GM18517 (cell line): ENCODE data around the gene MEX3D.
"Not testable (repeated sequence)": the region's sequence is repeated elsewhere in the genome, so short reads cannot be mapped to it uniquely, and the experiment has no call there.

Experiments used
- ATAC-seq: cut with Tn5 transposase; IDR thresholded peaks from one replicate; pipeline ENCODE4 v1.9.1; 2021; ENCODE audit warnings: mild to moderate bottlenecking, moderate library complexity; ENCODE audit not compliant: unreplicated experiment

MEX3D gene

DNA sequence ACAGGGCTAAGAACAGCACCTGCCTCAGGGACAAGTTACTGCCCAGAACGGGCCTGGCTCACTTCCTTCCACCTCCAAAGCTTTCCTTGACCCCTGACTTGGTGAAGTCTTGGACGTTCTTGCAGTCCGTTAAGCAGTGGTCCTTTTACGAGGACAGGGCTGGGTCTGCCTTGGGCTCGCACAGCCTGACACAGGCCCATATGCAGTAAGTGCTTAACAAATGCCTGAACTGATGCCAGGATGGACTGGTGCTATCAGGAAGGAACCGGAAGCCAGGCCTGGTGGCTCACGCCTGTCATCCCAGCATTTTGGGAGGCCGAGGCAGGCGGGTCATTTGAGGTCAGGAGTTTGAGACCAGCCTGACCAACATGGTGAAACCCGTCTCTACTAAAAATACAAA is 46.1 kb downstream of the MEX3D start:
- ATAC-seq = no peak

DNA sequence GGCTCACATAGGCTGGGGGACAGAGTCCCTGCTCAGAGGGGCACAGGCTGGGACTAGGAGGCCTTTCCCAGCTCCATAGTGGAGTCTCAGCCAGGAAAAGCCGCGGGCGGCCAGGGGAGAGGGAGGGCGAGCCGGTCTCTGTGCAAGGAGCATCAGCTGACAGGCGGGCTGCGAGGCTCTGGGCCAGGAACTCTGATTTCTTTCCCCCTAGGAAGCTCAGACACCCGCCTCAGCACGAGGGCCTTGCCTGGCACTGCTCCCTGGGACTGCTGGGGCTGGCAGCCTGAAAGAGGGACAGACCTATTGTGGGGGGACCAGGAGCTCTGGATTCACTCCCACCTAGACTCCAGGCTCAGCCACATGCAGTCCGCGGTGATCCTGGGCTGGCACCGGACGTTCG is 46.5 kb downstream of the MEX3D start:
- no peak for ATAC-seq

DNA sequence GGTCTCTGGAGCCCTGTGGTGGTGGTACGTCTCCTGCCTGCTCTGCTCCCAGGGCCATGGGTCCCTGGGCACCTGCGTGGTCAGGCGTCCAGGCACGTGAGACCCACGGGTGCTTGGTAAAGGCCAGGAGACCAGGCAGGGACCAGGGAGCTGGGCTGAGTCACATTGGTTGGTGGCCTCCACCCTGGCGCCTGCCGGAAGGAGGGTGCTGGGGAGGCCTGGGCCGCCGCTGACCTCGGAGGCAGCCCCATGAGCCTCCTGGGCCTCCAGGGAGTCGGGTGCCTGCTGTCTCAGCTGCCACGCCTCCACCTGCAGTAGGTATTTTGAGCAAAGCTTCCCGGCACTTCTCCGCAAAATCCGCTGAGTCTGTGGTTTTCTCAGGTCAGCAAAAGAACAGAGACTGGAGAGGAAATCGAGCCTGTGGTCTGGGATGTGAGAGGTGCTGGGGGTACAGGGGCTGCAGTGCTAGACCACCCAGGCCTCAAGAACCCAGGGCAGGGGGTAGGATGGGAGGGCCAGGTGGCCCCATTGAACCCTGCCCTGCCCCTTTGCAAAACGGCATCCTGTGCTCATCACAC is 47.8 kb downstream of the MEX3D start:
- no peak for ATAC-seq

DNA sequence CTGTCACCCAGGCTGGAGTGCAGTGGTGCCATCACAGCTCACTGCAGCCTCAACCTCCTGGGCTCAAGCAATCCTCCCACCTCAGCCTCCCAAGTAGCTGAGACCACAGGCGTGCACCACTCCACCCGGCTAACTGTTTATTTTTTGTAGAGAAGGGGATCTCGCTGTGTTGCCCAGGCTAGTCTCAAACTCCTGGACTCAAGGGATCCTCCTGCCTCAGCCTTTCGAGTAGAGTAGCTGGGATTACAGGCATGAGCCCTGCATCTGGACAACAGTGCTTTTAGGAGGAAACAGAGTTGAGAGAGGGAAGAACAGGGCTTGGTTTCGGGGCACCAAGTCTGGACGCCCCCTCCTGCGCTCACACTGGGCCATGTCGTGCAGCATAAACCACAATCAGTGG is 48.3 kb downstream of the MEX3D start:
- ATAC-seq = not testable (repeated sequence)

DNA sequence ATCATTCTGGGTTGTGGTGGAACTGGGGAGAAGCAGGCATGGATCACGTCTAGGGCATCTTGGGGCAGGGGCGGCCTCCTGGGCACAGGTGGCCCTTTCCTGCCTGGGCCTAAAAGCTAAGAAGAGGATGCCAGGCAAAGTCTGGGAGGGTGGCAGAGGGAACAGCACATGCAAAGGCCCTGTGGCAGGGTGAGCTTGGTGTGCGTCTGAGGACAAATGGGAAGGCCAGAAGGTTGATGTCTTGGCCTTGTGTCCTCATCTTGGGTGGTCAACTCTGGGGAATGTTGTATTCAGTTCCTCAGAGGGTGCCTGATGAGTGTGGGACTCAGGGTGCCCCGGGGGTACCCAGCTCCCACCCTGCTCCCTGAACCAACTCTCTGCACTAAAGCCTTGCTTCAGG is 49.7 kb downstream of the MEX3D start:
- ATAC-seq = no peak

DNA sequence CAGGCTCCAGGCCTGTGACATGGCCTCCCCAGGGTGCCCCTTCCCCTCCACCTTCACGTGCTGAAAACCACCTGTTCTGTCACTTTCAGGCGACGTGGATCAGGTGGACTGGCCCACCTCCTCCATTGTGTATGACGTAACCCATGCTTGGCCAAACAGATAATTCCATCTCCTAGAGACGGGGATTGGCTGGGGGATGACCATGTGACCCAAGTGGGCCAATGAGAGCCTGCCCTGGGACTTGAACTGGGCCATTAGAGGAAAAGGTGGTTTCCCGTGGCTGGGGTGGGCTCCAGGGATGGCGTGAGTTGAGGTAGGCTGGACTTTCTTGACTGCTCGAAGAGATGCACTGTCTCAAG is 51.8 kb downstream of the MEX3D start:
- no peak for ATAC-seq

DNA sequence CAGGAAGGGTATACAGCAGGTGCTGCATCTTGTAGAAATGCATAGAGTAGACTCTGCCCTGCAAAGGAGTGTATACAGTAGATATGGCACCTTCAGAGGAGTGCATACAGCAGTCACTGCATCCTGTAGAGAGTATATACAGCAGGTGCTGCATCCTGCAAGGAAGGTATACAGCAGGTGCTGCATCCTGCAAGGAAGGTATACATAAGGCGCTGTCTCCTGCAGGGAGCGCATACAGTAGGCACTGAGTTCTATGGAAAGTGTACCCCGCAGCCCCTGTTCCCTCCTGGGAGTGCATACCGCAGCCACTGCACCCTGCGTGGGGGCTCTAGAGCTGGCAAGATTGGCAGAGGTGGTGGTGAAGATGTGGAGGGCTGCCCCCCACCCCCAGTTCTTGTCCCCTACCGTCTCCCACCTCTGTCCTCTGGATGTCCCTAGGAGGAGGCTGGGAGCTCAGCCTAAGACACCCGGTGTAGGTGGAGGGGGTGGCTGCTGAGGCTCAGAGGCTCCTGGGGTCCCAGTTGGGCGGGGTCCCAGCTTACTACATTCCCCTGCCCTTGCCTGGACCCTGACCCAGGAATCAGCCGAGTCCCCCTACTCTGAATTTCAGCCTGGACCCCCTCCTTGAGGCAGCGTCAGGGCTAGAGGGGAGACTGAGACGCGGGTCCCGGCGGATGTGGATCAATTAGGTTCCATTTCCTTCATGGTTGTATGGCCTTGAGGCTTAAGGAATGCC is 53.0 kb downstream of the MEX3D start:
- no peak for ATAC-seq

DNA sequence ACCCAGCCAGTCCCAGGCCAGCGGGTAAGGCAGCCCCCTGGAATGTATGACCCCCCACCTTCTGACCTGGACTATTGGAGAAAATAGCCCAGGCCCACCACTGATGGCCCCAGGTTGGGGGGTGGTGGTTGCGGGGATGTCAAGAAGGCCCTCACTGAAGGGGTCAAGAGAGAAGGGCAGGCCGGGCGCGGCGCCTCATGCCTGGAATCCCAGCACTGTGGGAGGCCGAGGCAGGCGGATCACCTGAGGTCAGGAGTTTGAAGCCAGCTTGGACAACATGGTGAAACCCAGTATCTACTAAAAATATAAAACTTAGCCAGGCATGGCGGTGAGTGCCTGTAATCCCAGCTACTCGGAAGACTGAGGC is 53.8 kb downstream of the MEX3D start:
- no peak for ATAC-seq

DNA sequence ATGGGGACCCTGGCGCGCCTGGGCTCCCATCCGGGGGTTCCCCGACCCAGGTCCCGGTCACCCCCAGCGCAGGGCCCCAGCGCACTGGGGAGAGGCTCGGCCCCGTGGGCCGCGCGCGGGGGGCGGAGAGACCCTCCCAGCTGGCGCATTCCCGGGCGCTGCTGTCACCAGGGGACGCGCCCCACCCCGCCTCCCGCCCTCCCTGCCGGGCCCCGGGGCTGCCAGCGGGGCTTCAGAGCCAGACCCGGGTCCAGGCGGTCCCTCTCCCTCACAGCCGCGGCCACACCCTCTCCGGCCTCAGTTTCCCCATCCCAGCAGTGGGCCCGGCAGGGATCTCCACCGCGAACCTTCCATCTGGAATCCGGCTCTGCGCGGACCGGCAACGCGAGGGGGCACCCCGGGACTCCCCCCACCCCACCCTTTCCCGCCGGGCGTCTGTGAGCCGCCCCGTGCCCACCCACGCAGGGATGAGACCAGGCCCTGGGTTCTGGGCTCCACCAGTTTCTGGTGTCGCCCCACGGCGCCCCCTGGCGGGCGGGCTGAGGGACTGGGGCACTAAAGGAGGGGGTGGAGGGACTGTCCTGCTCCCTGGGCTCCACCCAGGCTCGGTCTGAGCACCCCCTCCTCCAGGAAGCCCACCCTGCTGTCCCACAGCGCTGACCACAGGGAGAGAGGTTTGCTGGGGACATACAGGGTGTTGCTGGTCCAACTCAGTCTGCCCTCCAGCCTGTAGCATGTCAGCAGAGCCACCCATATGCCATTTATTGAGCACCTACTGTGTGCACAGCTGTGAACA is 54.4 kb downstream of the MEX3D start:
- ATAC-seq = no peak

DNA sequence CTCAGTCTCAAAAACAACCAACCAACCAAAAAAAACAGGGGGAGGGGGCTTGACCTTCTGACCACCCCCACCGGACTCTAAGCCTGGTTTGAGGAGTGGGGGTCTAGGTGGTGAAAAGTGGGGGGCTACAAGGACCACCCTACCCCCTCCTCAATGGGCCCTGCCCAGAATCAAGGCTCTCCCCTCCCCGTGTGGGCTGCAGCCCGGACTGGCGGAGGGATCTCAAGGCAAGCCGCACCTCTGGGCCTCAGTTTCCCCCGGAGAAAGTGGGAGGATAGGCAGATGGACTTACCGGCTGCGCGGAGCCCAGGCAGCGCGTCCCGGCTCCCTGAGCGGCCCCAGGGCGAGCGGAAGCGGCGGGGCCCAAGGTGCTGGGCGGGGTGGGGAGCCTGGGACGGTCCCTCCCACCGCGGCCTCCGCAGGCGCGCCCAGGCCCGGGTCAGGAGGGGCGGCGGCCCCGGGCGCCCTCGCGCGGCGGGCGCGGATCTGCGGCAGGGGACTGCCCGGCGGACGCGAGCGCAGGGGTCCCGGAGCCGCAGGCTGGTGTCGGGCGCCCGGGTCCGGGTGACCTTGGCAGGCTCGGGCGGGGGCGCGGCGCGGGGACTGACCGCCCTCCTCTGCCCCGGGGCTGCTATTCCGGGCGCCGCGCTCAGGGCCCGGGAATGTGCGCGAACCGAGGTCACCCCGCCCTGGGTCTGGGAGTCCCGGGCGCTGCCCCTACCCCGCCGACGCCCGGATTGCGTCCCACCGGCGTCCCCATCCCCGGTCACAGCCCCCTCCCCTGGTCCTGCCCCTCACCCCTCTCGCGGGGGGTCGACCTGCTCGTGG is 55.2 kb downstream of the MEX3D start, which contains the start of gene ADAMTSL5:
TSS of gene ADAMTSL5 (minus strand) at position 349 of the 828 bp plus-strand sequence. CDS start 2,076 bp downstream, outside the sequence.
- no peak for ATAC-seq

DNA sequence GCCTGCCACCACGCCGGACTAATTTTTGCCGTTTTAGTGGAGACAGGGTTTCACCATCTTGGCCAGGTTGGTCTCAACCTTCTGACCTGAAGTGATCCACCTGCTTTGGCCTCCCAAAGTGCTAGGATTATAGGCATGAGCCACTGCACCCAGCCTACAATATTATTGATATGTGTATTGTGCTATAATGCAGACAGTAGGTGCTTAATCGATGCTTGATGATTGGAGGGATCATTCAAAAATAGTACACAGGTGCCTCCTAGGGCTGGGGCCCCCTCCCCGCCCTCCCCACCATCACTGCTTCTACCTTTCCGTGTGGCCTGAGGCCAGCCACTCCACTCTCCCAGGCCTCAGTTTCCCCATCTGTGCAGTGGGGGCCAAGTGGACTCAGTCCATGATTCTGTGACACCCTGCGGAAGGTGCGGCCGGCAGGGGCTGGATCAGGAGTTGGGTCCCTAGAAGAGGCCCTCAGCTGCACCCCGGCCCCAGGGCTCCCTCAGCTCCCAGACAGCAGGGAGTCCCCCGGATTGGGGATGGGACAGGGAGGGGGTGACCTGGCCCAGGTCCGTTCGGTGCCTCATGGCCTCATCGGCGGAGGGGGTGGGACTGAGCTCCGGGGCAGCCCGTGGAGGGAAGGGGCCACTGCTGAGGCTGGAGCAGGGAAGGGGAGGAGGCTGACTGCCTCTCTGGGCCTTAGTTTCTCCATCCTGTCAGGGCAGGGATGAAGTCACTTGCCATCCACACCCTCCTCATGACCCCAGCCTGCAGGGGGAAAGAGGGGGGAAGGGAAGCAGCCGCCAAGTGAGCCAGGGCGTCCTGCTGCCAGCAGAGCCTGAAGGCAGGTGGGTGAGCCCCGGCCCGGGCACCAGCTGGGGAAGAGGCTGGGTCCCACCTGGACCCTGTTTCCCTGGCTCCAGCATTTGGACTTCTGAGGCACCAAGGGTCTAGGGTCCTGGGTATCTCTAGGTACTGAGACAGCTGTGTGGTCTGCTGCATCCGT is 56.5 kb downstream of the MEX3D start:
- no peak for ATAC-seq

DNA sequence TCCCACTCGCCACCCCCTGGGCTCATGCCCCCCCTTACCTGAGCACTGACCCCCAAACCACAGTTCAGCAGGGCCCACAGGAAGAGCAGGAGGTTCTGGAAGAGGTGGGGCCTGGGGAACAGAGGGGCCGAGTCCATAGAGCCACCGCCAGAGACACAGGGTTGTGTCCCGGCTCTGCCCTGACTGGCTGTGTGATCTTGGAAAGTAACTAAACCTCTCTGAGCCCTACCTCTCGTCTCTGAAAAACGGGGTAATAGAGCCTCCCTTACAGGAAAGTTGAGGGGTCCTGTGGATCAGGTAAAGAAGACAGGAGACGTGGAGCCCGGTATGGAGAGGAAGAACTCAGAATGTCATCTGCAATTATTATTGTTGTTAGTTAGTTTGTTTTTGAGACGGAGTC is 57.3 kb downstream of the MEX3D start:
- ATAC-seq = no peak

DNA sequence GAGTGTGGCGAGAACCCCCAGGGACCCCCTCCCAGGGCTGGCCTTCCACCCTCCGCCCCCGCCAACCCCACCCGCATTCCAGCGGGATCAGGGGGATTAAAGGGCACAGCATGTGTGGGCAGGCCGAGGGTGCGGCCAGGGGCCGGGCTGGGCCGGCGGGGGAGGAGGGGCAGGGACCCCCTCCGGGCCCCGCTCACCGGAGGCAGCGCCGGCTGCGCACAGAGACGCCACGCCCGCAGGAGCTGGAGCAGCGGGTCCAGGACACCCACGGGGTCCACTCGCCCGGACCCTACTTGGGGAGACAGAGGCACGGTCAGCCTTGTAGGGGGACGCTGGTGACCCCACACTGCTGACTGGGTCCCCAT is 57.7 kb downstream of the MEX3D start:
- ATAC-seq = no peak

DNA sequence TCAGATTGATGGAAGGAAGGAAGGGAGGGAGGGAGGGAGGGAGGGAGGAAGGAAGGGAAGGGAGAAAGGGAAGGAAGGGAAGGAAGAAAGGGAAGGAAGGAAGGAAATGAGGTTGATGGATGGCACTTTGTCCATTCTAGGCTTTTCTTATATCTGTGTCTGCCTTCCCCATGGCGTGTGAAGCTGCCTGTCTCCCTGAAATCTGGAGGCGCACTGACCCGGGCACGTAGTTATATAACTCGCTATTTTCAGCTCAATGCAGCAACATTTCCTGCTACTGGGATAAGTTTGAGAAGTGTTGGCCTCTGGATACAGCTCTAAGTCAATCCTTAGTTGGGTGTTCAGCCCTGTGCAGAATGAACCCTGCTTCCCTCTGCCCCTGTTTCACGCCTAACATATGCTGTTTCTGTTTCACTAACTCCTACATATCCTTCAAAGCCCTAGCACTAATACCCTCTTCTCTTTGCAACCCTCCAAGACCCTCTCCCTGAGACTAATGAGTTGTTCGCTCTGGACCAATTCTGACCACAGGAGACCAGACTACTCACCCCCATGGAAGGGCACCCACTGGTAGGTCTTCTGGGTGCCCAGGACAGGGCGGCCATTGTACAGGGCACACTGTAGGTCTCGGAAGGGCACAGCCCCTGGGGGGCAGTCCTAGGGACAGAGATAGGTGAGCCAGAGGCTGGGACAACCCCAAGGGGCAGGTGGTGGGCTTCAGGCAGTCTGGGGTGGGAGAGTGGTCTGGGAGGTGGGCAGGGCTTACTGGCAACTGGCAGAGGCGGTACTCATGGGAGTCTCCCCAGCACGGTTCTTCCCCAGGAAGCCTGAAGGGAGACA is 58.3 kb downstream of the MEX3D start:
- no peak for ATAC-seq

DNA sequence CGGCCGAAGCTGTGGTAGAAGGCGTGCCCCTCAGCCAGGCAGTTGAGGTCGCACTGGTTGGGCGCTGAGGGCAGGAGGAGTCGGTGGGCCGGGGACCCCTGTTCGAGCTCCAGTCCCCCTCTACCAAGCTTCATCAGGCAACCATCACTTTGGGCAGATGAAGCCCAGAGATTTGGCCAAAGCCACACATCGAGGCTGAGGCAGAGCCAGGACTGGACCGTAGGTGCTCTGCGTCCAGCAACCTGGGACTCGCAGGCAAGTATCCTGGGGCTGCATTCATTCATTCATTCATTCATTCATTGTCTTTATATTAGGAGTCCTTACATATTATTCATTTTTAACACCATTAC is 59.6 kb downstream of the MEX3D start:
- no peak for ATAC-seq

DNA sequence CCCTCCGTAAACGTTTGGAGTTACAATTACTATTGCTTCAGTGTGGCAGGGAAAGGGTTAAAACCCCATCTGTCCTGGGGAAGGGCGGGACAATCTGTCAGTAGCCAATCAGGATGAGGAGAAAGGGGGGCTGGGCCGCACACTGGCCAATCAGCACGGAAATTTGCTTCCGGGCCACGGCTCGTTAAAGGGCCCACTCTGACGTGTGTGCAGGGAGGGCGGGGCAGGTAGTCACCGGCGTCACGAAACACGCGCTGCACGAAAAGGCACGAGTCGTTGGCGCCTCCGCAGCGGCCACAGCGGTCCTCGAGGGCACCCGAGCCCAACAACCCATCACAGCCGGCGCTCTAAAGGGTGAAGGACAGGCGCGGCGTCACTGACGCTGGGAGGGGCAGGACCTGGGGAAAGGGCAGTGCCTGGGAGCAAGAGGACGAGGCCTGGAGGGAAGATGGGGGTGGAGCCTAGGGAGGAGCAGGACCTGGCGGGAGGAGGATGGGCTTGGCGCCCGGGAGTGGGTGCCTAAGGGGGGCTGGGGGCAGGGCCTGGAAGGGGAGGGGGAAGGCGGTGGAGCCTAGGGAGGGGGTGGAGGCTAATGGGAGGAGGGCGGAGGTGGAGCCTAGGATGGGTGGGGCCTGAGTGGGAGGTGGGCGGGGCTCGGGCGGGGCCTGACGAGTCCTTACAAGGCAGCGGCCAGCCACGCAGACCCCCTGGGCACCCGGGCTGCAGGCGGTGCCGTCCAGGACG is 60.2 kb downstream of the MEX3D start:
- no peak for ATAC-seq

DNA sequence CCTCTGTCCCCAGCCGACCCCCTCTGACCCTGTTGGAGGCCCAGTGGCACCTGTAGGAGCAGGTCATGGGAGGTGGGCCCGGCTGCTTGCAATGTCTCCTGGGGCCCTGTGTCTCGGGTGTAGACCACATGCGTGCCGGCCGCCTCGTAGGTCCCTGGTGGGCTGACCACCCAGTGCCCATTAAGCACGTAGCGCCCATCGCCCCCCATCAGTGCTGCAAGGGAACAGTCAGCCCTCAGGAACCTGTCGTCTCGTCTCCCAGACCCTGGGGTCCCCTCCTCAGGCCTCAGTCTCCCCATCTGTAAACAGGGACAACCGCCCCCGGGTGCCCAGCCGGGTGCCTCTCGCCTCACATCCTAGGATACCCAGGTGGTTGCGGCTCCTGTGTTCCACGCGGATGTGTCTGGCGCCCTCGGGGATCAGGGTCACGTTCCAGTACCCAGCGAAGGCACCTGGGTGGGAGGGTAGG is 60.9 kb downstream of the MEX3D start:
- no peak for ATAC-seq
